ENCODE results near the gene ARPP19. TPM values are rescaled to one million over a fixed set of nuclear protein-coding genes. Genes with fewer than 3 reads are reported as not detected.
"Not testable (repeated sequence)": the region's sequence is repeated elsewhere in the genome, so short reads cannot be mapped to it uniquely, and the experiment has no call there.

Gene ARPP19
- total and polyA plus RNA-seq, 7 donors, result 26.4 to 177 (median 110) TPM

DNA sequence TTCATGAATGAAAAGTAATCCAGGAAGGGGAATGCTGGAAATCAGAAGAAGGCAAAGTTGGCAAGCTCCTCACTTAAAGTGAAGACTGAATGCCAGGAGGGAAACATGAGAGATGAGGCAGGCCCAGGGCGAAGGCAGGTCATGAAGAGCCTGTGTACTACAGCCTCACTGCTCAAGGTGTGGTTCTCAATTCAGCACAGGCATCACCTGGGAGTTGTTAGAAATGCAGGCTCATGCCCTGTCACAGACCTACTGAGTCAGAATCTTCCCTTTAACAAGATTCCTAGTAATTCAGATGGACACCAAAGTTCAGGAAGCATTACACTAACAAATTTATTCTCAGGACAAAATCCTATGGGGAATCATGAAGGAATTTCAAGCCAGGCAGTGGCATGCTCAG lies 54.3 kb downstream of the ARPP19 start:
- WGBS, 2 donors, result 94 to 95% methylated on average over 1 of the region's 1 CpG
- Histone ChIP-seq H3K27ac (no peak overlapping the region), H3K36me3 (no peaks in the 10 kb centered on the region), H3K27me3 (no peaks in the 10 kb centered on the region), H3K9me3 (no peaks in the 10 kb centered on the region), H3K4me1 (peaks cover 0 to 21% (median 8%) of the 10 kb centered on the region in 4 donors), H3K4me3 (no peak overlapping the region)
- intact Hi-C loops (cut with DNase I), result no loop called here
- DNase-seq, result no peak
- TF ChIP-seq EP300 (IDR thresholded peaks at IDR 0.05) (no peak), POLR2A (IDR thresholded peaks at IDR 0.05) (no peak), POLR2AphosphoS5 (IDR thresholded peaks at IDR 0.05) (no peak)
- TF ChIP-seq, protein P1, sequence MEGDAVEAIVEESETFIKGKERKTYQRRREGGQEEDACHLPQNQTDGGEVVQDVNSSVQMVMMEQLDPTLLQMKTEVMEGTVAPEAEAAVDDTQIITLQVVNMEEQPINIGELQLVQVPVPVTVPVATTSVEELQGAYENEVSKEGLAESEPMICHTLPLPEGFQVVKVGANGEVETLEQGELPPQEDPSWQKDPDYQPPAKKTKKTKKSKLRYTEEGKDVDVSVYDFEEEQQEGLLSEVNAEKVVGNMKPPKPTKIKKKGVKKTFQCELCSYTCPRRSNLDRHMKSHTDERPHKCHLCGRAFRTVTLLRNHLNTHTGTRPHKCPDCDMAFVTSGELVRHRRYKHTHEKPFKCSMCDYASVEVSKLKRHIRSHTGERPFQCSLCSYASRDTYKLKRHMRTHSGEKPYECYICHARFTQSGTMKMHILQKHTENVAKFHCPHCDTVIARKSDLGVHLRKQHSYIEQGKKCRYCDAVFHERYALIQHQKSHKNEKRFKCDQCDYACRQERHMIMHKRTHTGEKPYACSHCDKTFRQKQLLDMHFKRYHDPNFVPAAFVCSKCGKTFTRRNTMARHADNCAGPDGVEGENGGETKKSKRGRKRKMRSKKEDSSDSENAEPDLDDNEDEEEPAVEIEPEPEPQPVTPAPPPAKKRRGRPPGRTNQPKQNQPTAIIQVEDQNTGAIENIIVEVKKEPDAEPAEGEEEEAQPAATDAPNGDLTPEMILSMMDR (IDR thresholded peaks at IDR 0.05), result no peak

DNA sequence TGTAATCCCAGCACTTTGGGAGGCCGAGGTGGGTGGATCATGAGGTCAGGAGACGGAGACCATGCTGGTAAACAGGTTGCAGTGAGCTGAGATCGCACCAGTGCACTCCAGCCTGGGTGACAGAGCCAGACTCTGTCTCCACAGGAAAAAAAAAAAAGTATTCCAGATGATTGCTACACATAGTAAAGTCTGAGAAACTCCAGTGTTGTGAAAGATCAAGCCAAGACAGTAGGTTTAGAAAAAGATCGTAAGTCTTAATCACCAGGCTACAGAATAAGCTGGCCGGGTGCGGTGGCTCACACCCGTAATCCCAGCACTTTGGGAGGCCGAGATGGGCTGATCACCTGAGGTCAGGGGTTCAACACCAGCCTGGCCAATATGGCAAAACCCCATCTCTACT lies 56.0 kb downstream of the ARPP19 start:
- peaks cover 0 to 16% (median 7%) of the 10 kb centered on the region in 4 donors for H3K4me1 ChIP-seq
- H3K27me3 ChIP-seq; H3K27ac ChIP-seq; H3K9me3 ChIP-seq; H3K4me3 ChIP-seq; intact Hi-C loops (cut with DNase I); H3K36me3 ChIP-seq; DNase-seq: not testable (repeated sequence)
- whole genome bisulfite sequencing, 2 donors, result 92 to 94% methylated on average over 8 of the region's 8 CpGs

DNA sequence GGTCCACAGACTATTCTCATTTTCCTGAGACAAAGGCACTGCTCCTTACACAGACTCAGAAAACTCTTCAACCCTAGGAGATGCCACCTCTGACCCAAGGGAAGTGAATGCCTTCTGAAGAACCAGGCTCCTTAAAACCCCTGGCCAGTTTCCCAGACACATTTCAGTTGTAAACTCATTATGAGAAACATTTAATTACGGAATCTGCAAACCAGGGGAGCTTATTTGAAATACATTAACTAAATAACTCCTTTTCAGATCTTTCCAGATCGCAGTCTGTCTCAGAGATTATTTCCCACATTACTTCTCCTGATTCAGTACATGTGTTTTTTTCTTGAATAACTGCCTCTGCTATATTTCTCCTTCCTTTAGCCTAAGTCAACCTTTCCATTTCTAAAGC lies 57.7 kb downstream of the ARPP19 start:
- intact Hi-C loops (cut with DNase I), result no loop called here
- Histone ChIP-seq H3K4me1 (peaks cover 0 to 25% (median 11%) of the 10 kb centered on the region in 4 donors), H3K36me3 (no peaks in the 10 kb centered on the region), H3K27ac (no peak overlapping the region), H3K4me3 (no peak overlapping the region), H3K9me3 (no peaks in the 10 kb centered on the region), H3K27me3 (no peaks in the 10 kb centered on the region)
- 28 to 80% methylated on average over 2 of the region's 2 CpGs for WGBS, 2 donors
- no peak for DNase-seq
- TF ChIP-seq POLR2A (IDR thresholded peaks at IDR 0.05) (no peak), POLR2AphosphoS5 (IDR thresholded peaks at IDR 0.05) (no peak), EP300 (IDR thresholded peaks at IDR 0.05) (no peak)
- TF ChIP-seq, protein P1 (IDR thresholded peaks at IDR 0.05), result no peak

DNA sequence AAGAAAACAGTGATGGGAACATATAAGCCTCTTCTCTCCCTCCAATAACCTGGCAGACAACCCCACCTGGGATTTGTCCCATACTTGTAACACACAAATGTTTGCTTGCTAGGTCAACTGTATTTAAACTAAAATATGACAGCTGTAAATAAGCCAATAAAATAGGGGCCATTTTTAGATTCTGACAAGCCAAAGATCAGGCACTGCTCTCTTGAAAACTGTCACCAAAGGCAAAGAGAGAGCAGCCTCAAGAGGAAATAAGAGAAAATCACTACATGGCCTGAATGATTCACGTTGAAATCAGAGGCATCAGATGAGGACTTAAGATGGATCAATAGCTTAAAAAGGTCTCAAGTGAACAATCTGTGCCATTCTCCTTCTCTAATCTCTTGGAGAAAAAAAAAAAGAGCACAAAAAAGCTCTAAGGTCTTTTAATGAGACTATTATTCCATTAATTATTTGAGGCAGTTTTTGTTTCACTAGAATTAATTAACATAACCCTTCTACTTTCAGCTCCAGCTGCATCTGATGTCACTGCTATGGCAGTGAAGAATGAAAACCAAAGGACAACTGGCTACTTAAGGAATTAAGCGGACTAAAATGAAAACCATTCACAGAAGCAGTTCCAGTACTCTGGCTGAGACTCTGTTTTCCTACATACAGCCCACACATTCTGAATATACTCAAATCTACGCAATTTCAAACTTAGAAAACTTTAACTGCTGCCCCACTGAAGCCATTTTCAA lies 59.2 kb downstream of the ARPP19 start:
- Histone ChIP-seq H3K9me3 (no peaks in the 10 kb centered on the region), H3K4me1 (peaks cover 0 to 25% (median 11%) of the 10 kb centered on the region in 4 donors), H3K36me3 (no peaks in the 10 kb centered on the region), H3K27ac (no peak overlapping the region), H3K27me3 (no peaks in the 10 kb centered on the region), H3K4me3 (no peak overlapping the region)
- intact Hi-C loops (cut with DNase I), result no loop called here
- DNase-seq, result no peak
- no peak for TF ChIP-seq POLR2A (IDR thresholded peaks at IDR 0.05)
- no peak for TF ChIP-seq EP300 (IDR thresholded peaks at IDR 0.05)
- no peak for TF ChIP-seq POLR2AphosphoS5 (IDR thresholded peaks at IDR 0.05)
- TF ChIP-seq, protein P1 (IDR thresholded peaks at IDR 0.05), result no peak
- 76 to 81% methylated on average over 3 of the region's 3 CpGs for WGBS, 2 donors

DNA sequence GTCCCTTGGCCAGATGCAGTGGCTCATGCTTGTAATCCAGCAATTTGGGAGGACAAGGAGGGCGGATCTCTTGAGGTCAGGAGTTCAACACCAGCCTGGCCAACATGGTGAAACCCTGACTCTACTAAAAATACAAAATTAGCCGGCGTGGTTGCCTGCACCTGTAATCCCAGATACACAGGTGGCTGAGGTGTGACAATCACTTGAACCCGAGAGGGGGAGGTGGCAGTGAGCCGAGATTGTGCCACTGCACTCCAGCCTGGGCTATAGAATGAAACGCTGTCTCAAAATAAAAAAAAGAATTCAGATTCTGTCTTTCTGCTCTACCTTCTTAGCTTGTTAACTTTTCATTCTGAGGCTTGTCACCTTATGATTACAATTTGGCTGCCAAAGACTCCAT lies 62.3 kb downstream of the ARPP19 start:
- Histone ChIP-seq H3K4me3 (no peak overlapping the region), H3K9me3 (no peaks in the 10 kb centered on the region), H3K4me1 (peaks cover 0 to 21% (median 10%) of the 10 kb centered on the region in 4 donors), H3K36me3 (no peaks in the 10 kb centered on the region), H3K27ac (no peak overlapping the region), H3K27me3 (no peaks in the 10 kb centered on the region)
- TF ChIP-seq POLR2AphosphoS5 (IDR thresholded peaks at IDR 0.05) (no peak), EP300 (IDR thresholded peaks at IDR 0.05) (no peak), POLR2A (IDR thresholded peaks at IDR 0.05) (no peak)
- TF ChIP-seq, protein P1 (IDR thresholded peaks at IDR 0.05), result no peak
- WGBS, 2 donors, result 77 to 85% methylated on average over 6 of the region's 6 CpGs
- DNase-seq, result no peak
- intact Hi-C loops (cut with DNase I), result no loop called here
